ENCODE measurements around the gene ACE.
"Not testable (repeated sequence)": the region's sequence is repeated elsewhere in the genome, so short reads cannot be mapped to it uniquely, and the experiment has no call there.

Gene ACE

GRCh38 chr17:63445571-63445953, 31.3 kb upstream of the ACE start:
- DNase-seq (ENCODE audit: insufficient read length) (peak; percentile 54), FAIRE-seq (no peak)
- TF ChIP-seq POLR2A (IDR thresholded peaks at IDR 0.05; ENCODE audit: low read depth, low read length) (no peak), POLR2AphosphoS5 (IDR thresholded peaks at IDR 0.05; ENCODE audit: low read depth, low read length) (no peak)

GRCh38 chr17:63445954-63446752, 30.7 kb upstream of the ACE start, which contains the start of gene CYB561:
CYB561 (minus strand) TSS chr17:63446306; CDS start chr17:63437547, 8,759 bp downstream.
- FAIRE-seq: peak; percentile 86
- TF ChIP-seq POLR2AphosphoS5 (IDR thresholded peaks at IDR 0.05; ENCODE audit: low read depth, low read length) (no peak), POLR2A (IDR thresholded peaks at IDR 0.05; ENCODE audit: low read depth, low read length) (no peak)
- DNase-seq (ENCODE audit: insufficient read length): peak; percentile 91

GRCh38 chr17:63446753-63447470, 29.9 kb upstream of the ACE start:
- peak; percentile 68 for FAIRE-seq
- peak; percentile 74 for DNase-seq (ENCODE audit: insufficient read length)

GRCh38 chr17:63447471-63448009, 29.3 kb upstream of the ACE start:
- FAIRE-seq (no peak), DNase-seq (ENCODE audit: insufficient read length) (no peak)
- TF ChIP-seq POLR2A (IDR thresholded peaks at IDR 0.05; ENCODE audit: low read depth, low read length) (no peak), TAF1 (IDR thresholded peaks at IDR 0.05; ENCODE audit: borderline replicate concordance, low read depth, low read length) (no peak), POLR2AphosphoS5 (IDR thresholded peaks at IDR 0.05; ENCODE audit: low read depth, low read length) (no peak)

More at GRCh38 chr17:63446753-63447470, 29.9 kb upstream of the ACE start:
- TF ChIP-seq POLR2AphosphoS5 (IDR thresholded peaks at IDR 0.05; ENCODE audit: low read depth, low read length) (no peak), POLR2A (IDR thresholded peaks at IDR 0.05; ENCODE audit: low read depth, low read length) (no peak; the same call in 1 of the 2 replicates), TAF1 (IDR thresholded peaks at IDR 0.05; ENCODE audit: borderline replicate concordance, low read depth, low read length) (no peak)

GRCh38 chr17:63448655-63449054, 28.2 kb upstream of the ACE start:
- FAIRE-seq (no peak), DNase-seq (ENCODE audit: insufficient read length) (no peak)
- TF ChIP-seq POLR2AphosphoS5 (IDR thresholded peaks at IDR 0.05; ENCODE audit: low read depth, low read length) (no peak), TAF1 (IDR thresholded peaks at IDR 0.05; ENCODE audit: borderline replicate concordance, low read depth, low read length) (no peak), POLR2A (IDR thresholded peaks at IDR 0.05; ENCODE audit: low read depth, low read length) (no peak)

- no peak for DNase-seq (ENCODE audit: insufficient read length)
- TF ChIP-seq POLR2A (IDR thresholded peaks at IDR 0.05; ENCODE audit: low read depth, low read length): no peak
- TF ChIP-seq TAF1 (IDR thresholded peaks at IDR 0.05; ENCODE audit: borderline replicate concordance, low read depth, low read length): no peak
- no peak for TF ChIP-seq POLR2AphosphoS5 (IDR thresholded peaks at IDR 0.05; ENCODE audit: low read depth, low read length)
- no peak for FAIRE-seq
Observed at GRCh38 chr17:63450551-63450950, 26.3 kb upstream of the ACE start.

- TF ChIP-seq TAF1 (IDR thresholded peaks at IDR 0.05; ENCODE audit: borderline replicate concordance, low read depth, low read length) (no peak), POLR2AphosphoS5 (IDR thresholded peaks at IDR 0.05; ENCODE audit: low read depth, low read length) (no peak), POLR2A (IDR thresholded peaks at IDR 0.05; ENCODE audit: low read depth, low read length) (no peak)
- DNase-seq (ENCODE audit: insufficient read length) (no peak), FAIRE-seq (no peak)
Observed at GRCh38 chr17:63451150-63451549, 25.7 kb upstream of the ACE start.

GRCh38 chr17:63452046-63452961, 24.6 kb upstream of the ACE start:
- DNase-seq (ENCODE audit: insufficient read length): no peak
- TF ChIP-seq TAF1 (IDR thresholded peaks at IDR 0.05; ENCODE audit: borderline replicate concordance, low read depth, low read length) (no peak), POLR2A (IDR thresholded peaks at IDR 0.05; ENCODE audit: low read depth, low read length) (no peak), POLR2AphosphoS5 (IDR thresholded peaks at IDR 0.05; ENCODE audit: low read depth, low read length) (no peak)
- FAIRE-seq: no peak

GRCh38 chr17:63452962-63453551, 23.8 kb upstream of the ACE start:
- TF ChIP-seq POLR2AphosphoS5 (IDR thresholded peaks at IDR 0.05; ENCODE audit: low read depth, low read length) (no peak), POLR2A (IDR thresholded peaks at IDR 0.05; ENCODE audit: low read depth, low read length) (no peak), TAF1 (IDR thresholded peaks at IDR 0.05; ENCODE audit: borderline replicate concordance, low read depth, low read length) (no peak)
- DNase-seq (ENCODE audit: insufficient read length) (no peak), FAIRE-seq (no peak)

- FAIRE-seq; DNase-seq (ENCODE audit: insufficient read length): not testable (repeated sequence)
Observed at GRCh38 chr17:63454357-63454756, 22.5 kb upstream of the ACE start.

- TF ChIP-seq TAF1 (IDR thresholded peaks at IDR 0.05; ENCODE audit: borderline replicate concordance, low read depth, low read length): no peak
- DNase-seq (ENCODE audit: insufficient read length): no peak
- FAIRE-seq: no peak
Observed at GRCh38 chr17:63454915-63455314, 21.9 kb upstream of the ACE start.
